GM12873 (cell line): ENCODE data around the gene PCDHAC2.

Source experiments
- TF ChIP-seq, protein P1 (sequence below): IDR thresholded peaks from 2 replicates; pipeline ENCODE4 v1.5.1; 2012; ENCODE audit warnings: low read depth, mild to moderate bottlenecking, moderate library complexity, low read length, control low read depth; ENCODE audit not compliant: insufficient read depth; ENCODE audit errors: missing control alignments

Gene PCDHAC2

DNA sequence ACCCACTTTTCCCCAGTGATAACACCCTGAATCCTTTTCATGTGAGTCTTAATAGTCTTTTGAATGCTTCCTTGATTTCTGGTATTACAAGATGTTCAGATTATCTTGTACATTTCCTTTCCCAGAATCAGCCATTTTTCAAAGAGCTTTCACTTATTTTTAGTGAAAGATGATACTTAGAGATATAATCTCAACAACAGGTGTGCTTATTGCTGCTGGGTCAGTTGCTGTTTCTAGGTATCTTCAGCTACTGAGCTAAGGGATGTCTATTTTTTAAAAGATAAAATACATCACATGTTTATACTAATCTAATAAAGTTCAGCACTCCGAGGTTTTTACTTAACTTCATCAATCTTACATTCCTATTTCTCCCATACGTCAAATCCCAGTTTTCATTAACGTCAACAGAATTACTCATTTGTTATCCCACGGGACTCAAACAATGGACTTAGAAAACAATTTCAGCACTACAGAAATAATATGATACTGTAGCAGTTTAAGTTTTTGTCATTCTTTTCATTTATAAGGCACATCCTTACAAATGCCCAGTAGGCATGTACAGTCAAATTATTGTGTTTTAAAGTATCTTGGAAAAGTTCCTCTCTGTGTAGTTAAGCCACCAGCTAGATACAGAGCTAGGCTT, 31.2 kb upstream of the PCDHAC2 start:
- TF ChIP-seq, protein P1, sequence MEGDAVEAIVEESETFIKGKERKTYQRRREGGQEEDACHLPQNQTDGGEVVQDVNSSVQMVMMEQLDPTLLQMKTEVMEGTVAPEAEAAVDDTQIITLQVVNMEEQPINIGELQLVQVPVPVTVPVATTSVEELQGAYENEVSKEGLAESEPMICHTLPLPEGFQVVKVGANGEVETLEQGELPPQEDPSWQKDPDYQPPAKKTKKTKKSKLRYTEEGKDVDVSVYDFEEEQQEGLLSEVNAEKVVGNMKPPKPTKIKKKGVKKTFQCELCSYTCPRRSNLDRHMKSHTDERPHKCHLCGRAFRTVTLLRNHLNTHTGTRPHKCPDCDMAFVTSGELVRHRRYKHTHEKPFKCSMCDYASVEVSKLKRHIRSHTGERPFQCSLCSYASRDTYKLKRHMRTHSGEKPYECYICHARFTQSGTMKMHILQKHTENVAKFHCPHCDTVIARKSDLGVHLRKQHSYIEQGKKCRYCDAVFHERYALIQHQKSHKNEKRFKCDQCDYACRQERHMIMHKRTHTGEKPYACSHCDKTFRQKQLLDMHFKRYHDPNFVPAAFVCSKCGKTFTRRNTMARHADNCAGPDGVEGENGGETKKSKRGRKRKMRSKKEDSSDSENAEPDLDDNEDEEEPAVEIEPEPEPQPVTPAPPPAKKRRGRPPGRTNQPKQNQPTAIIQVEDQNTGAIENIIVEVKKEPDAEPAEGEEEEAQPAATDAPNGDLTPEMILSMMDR: no peak

DNA sequence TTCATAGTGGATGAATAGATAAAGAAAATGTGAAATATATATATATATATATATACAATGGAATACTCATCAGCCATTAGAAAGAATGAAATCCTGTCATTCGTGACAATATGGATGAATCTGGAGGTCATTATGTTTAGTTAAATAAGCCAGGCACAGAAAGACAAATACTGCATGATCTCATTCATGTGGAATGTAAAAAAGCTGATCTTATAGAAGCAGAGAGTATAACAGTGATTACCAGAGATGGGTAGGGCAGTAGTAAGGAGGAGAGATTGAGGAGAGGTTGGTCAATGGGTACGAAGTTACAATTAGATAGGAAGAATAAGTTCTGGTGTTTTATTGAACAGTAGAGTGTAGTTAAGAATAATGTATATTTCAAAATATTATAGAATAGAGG, 19.7 kb upstream of the PCDHAC2 start:
- TF ChIP-seq, protein P1: no peak

DNA sequence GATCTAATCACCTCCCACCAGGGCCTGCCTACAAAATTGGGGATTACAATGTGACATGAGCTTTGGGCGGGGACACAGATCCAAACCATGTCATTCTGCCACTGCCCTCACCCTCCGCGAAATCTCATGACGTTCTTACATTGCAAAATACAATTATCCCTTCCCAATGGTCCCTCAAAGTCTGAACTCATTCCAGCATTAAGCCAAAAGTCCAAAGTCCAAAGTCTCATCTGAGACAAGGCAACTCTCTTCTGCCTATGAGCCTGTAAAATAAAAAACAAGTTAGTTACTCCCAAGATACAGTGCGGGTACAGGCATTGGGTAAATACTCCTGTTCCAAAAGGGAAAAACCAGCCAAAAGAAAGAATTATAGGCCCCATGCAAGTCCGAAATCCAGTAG, 14.6 kb upstream of the PCDHAC2 start:
- TF ChIP-seq, protein P1: no peak

DNA sequence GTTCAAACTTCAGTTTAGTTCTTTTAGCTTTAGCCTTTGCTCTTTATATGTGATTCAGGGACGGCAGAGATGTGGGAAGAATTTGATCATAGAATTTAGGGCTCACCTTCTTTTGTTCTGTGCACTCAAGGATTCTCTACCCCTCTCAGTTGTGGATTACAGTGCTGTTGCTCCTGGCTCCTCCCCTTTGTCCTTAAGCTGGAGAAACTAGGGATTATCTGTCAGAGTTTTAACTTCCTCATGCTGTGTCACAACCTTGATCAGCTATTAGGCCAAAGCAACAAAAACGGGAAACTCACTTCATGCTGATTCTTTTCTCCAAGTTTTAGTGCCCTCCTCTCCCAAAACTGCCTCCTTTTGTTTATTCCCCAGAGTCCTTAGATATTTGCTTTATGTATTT, 13.0 kb upstream of the PCDHAC2 start:
- TF ChIP-seq, protein P1: no peak

DNA sequence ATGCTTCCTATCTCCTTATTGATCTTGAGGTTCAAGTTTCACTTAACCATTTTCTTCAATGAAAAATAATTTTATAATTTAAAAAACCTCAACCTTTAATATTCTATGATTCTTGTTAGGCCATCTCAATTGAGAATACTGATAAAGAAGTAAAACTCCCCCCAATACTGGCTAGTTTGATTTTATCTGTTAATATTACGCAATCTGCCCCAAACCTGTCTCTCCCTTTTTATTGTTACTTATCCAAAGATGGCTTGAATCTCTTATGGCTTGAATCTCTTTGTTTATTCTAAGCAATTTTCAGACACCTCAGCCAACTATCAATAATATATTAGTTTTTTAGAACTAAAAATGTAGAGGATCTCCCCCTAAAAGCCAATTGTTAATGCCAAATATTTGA, 4.1 kb upstream of the PCDHAC2 start:
- TF ChIP-seq, protein P1: no peak

DNA sequence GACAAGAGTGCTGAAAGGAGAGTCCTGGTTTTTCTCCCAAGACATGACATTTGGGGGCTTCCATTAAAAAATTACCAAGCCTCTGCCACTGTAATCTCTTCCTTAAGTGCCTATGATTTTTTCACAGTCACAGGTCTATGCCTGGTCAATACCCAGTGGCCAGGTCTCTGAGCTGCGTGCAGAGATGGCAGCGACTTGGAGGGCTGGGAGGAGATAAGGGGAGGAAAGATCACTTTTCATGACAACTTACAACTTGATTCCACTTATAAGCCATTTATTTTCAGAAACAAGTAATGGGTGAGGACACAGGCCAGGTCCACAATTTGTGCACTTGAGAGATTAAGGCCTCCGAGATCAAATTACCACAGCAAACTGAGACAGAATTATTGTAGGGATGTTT, 1.9 kb upstream of the PCDHAC2 start:
- TF ChIP-seq, protein P1: no peak

DNA sequence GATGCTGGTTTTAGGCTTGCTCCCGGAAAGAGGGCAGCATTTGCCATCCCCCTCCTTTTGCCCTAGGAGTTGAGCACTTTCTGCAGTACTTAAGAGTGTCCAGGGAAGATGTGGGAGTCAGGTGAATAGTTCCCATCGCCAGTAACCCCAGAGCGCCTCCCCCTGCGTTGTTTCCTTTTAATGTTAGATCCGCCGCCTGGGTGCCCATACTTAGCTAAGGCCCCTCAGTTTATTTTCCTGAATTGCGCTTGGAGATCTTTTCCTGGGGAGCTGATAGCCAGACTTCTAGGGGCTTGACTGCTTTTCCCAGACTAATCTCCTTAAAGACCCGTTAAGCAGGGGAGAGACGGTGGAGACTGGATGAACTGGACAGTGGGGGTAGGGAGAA, 377 bp upstream of the PCDHAC2 start:
- TF ChIP-seq, protein P1: no peak
